Tibial nerve (tissue), 4 donors: ENCODE results near the gene NQO1. TPM values are rescaled to one million over a fixed set of nuclear protein-coding genes. Genes with fewer than 3 reads are reported as not detected.

Experiments
- DNase-seq, 2 donors: peaks; one replicate each; pipeline ENCODE4 v3.0.0-alpha.2; 2019; ENCODE audit warnings: low spot score in 2 of 2
- H3K27ac ChIP-seq, 4 donors: fragments of 200-600 bp; sonication (generic) in 3 of 4; one replicate each; pipeline ENCODE4 v1.5.1; 2017 to 2019; ENCODE audit warnings: mild to moderate bottlenecking in 1 of 4
- H3K27me3 ChIP-seq, 2 donors: fragments of 200-600 bp; sonication (generic) in 1 of 2; one replicate each; pipeline versions ENCODE4 v1.5.1 to v1.6.0; 2017 to 2019
- H3K36me3 ChIP-seq, 3 donors: fragments of 200-600 bp; sonication (generic); one replicate each; pipeline ENCODE4 v1.5.1; 2018 to 2019
- H3K4me1 ChIP-seq, 4 donors: fragments of 200-600 bp; sonication (generic) in 3 of 4; one replicate each; pipeline ENCODE4 v1.5.1; 2017 to 2019
- H3K4me3 ChIP-seq, 4 donors: fragments of 200-600 bp; sonication (generic) in 3 of 4; one replicate each; pipeline ENCODE4 v1.5.1; 2017 to 2019; ENCODE audit warnings: mild to moderate bottlenecking in 1 of 4, moderate library complexity in 1 of 4
- H3K9me3 ChIP-seq, 4 donors: fragments of 200-600 bp; sonication (generic) in 3 of 4; one replicate each; pipeline ENCODE4 v1.5.1; 2017 to 2019
- CTCF ChIP-seq, 5 experiments: fragments of 200-600 bp in 3 of 5; fragments of 450-650 bp in 2 of 5; sonication (generic) in 3 of 5; IDR thresholded peaks; one replicate each; pipeline ENCODE4 v1.5.1; 2016 to 2019; ENCODE audit warnings: antibody characterized with exemption in 5 of 5, mild to moderate bottlenecking in 3 of 5, moderate library complexity in 2 of 5
- EP300 ChIP-seq, 2 donors: sonication (generic); formaldehyde crosslinking; IDR thresholded peaks; one replicate each; pipeline ENCODE4 v1.6.1; 2017; ENCODE audit warnings: antibody characterized with exemption in 2 of 2, mild to moderate bottlenecking in 1 of 2
- POLR2A ChIP-seq, 2 donors: fragments of 450-650 bp; IDR thresholded peaks; one replicate each; pipeline ENCODE4 v1.6.1; 2017; ENCODE audit warnings: antibody characterized with exemption in 2 of 2, mild to moderate bottlenecking in 2 of 2, moderate library complexity in 2 of 2
- WGBS, 2 donors: methylation state at CpG; one replicate each; pipeline ENCODE4 v1.1.5; 2018; 5-methylcytosine and 5-hydroxymethylcytosine counted together
- total RNA-seq, 4 donors: library from RNA; depleted of rRNA; stranded (reverse); fragments of >200 nt; gene quantifications; one replicate each; pipeline ENCODE4 v1.1.0, GENCODE V29; 2016

The NQO1 gene
- total RNA-seq, 4 donors from 2014 or later, result 19.0 to 106 (median 55.0) TPM

GRCh38 chr16:69748694-69749345, 22.5 kb upstream of the NQO1 start:
- peaks cover 0 to 21% (median 10%) of the 10 kb centered on the region in 4 donors for H3K4me1 ChIP-seq
- 86 to 90% methylated on average over 20 of the region's 20 CpGs for WGBS, 2 donors
- H3K4me3 ChIP-seq, result no peak overlapping the region
- TF ChIP-seq POLR2A (IDR thresholded peaks at IDR 0.05) (no peak), EP300 (IDR thresholded peaks at IDR 0.05) (no peak), CTCF (IDR thresholded peaks at IDR 0.05) (no peak)
- no peaks in the 10 kb centered on the region for H3K27me3 ChIP-seq
- peaks cover 0 to 91% (median 9%) of the 10 kb centered on the region in 3 donors for H3K36me3 ChIP-seq
- H3K27ac ChIP-seq, result no peak overlapping the region
- H3K9me3 ChIP-seq, result no peaks in the 10 kb centered on the region
- no peak for DNase-seq

- H3K27me3 ChIP-seq, result no peaks in the 10 kb centered on the region
These were observed 20.8 kb upstream of the NQO1 start for GRCh38 chr16:69747115-69747514.

GRCh38 chr16:69745959-69746358, 19.6 kb upstream of the NQO1 start:
- Histone ChIP-seq H3K4me3 (no peak overlapping the region), H3K9me3 (no peaks in the 10 kb centered on the region), H3K36me3 (peaks cover 0 to 100% (median 9%) of the 10 kb centered on the region in 3 donors), H3K4me1 (peaks cover 0 to 14% (median 0%) of the 10 kb centered on the region in 4 donors), H3K27me3 (no peaks in the 10 kb centered on the region), H3K27ac (no peak overlapping the region)
- 82 to 94% methylated on average over 9 to 10 of the region's 10 CpGs for WGBS, 2 donors
- DNase-seq, result no peak
- TF ChIP-seq POLR2A (IDR thresholded peaks at IDR 0.05) (no peak), EP300 (IDR thresholded peaks at IDR 0.05) (no peak)

More at GRCh38 chr16:69747115-69747514, 20.8 kb upstream of the NQO1 start:
- Histone ChIP-seq H3K36me3 (peaks cover 0 to 100% (median 9%) of the 10 kb centered on the region in 3 donors), H3K4me1 (peaks cover 0 to 7% (median 0%) of the 10 kb centered on the region in 4 donors), H3K9me3 (no peaks in the 10 kb centered on the region), H3K4me3 (no peak overlapping the region), H3K27ac (no peak overlapping the region)
- 93 to 94% methylated on average over 8 of the region's 8 CpGs for WGBS, 2 donors
- TF ChIP-seq CTCF (IDR thresholded peaks at IDR 0.05), result no peak
- no peak for TF ChIP-seq POLR2A (IDR thresholded peaks at IDR 0.05)
- no peak for TF ChIP-seq EP300 (IDR thresholded peaks at IDR 0.05)
- no peak for DNase-seq

- H3K4me1 ChIP-seq, result peaks cover 0 to 14% (median 0%) of the 10 kb centered on the region in 4 donors
- H3K27ac ChIP-seq, result no peak overlapping the region
- 90 to 97% methylated on average over 11 of the region's 11 CpGs for WGBS, 2 donors
- no peaks in the 10 kb centered on the region for H3K27me3 ChIP-seq
- no peak for DNase-seq
- peaks cover 0 to 100% (median 9%) of the 10 kb centered on the region in 3 donors for H3K36me3 ChIP-seq
- no peaks in the 10 kb centered on the region for H3K9me3 ChIP-seq
- TF ChIP-seq EP300 (IDR thresholded peaks at IDR 0.05), result no peak
- no peak for TF ChIP-seq CTCF (IDR thresholded peaks at IDR 0.05)
- no peak for TF ChIP-seq POLR2A (IDR thresholded peaks at IDR 0.05)
- H3K4me3 ChIP-seq, result no peak overlapping the region
These were observed 18.9 kb upstream of the NQO1 start for GRCh38 chr16:69745232-69745612.

GRCh38 chr16:69744363-69745231, 18.2 kb upstream of the NQO1 start:
- Histone ChIP-seq H3K36me3 (peaks cover 0 to 100% (median 9%) of the 10 kb centered on the region in 3 donors), H3K4me3 (no peak overlapping the region), H3K27ac (no peak overlapping the region), H3K27me3 (no peaks in the 10 kb centered on the region), H3K4me1 (peaks cover 0 to 14% (median 0%) of the 10 kb centered on the region in 4 donors), H3K9me3 (no peaks in the 10 kb centered on the region)
- WGBS, 2 donors, result 93 to 94% methylated on average over 35 of the region's 35 CpGs
- DNase-seq, result no peak
- no peak for TF ChIP-seq EP300 (IDR thresholded peaks at IDR 0.05)
- no peak for TF ChIP-seq CTCF (IDR thresholded peaks at IDR 0.05)
- no peak for TF ChIP-seq POLR2A (IDR thresholded peaks at IDR 0.05)
